ENCODE data around the gene ESAM. TPM values are rescaled to one million over a fixed set of nuclear protein-coding genes. Genes with fewer than 3 reads are reported as not detected.

The ESAM gene
- total RNA-seq, 2 experiments from 2014 or later: 0.60 to 0.65 TPM

GRCh38 chr11:124738713-124739478 is 23.2 kb downstream of the ESAM start:
- CTCF ChIA-PET: interaction anchor here (0.7 to 2.6 kb wide), 8 partner anchors 7 to 98 kb away, joined by 3 to 8 read pairs (median 4); no protein-coding TSS in a partner anchor
- Mint-ChIP-seq H3K27ac (peak overlapping the region; percentile 8), H3K4me3 (peak overlapping the region; percentile 79), H3K36me3 (ENCODE audit: low read depth) (peaks cover 1% of the 10 kb centered on the region), H3K9me3 (no peaks in the 10 kb centered on the region), H3K27me3 (peaks cover 15% of the 10 kb centered on the region), H3K4me1 (ENCODE audit: low read depth) (peaks cover 14% of the 10 kb centered on the region)
- TF ChIP-seq CTCF (IDR thresholded peaks at IDR 0.05): no peak
- POLR2A ChIA-PET: interaction anchor here (1.1 to 1.2 kb wide), 2 partner anchors 12 to 38 kb away, joined by 3 read pairs; no protein-coding TSS in a partner anchor
- no peak for DNase-seq
- no peak for ATAC-seq
- intact Hi-C loops (cut with micrococcal nuclease): no loop called here

- no peak for TF ChIP-seq CTCF (IDR thresholded peaks at IDR 0.05)
- Mint-ChIP-seq H3K9me3 (no peaks in the 10 kb centered on the region), H3K27ac (no peak overlapping the region), H3K4me3 (no peak overlapping the region), H3K4me1 (ENCODE audit: low read depth) (peaks cover 14% of the 10 kb centered on the region), H3K27me3 (peaks cover 14% of the 10 kb centered on the region), H3K36me3 (ENCODE audit: low read depth) (no peaks in the 10 kb centered on the region)
- POLR2A ChIA-PET: interaction anchor here (1.2 kb wide), 1 partner anchor 37 kb away, joined by 3 read pairs; no protein-coding TSS in a partner anchor
- DNase-seq: no peak
- intact Hi-C loops (cut with micrococcal nuclease): no loop called here
- CTCF ChIA-PET: interaction anchor here (0.7 to 2.6 kb wide), 4 partner anchors 9 to 99 kb away, joined by 3 to 8 read pairs (median 5); no protein-coding TSS in a partner anchor
- ATAC-seq: no peak
Observed at GRCh38 chr11:124737638-124738305, 24.3 kb downstream of the ESAM start.

GRCh38 chr11:124736736-124737135 is 25.4 kb downstream of the ESAM start:
- DNase-seq: no peak
- Mint-ChIP-seq H3K9me3 (no peaks in the 10 kb centered on the region), H3K4me3 (no peak overlapping the region), H3K4me1 (ENCODE audit: low read depth) (peaks cover 14% of the 10 kb centered on the region), H3K27me3 (peaks cover 11% of the 10 kb centered on the region), H3K27ac (no peak overlapping the region), H3K36me3 (ENCODE audit: low read depth) (no peaks in the 10 kb centered on the region)
- intact Hi-C loops (cut with micrococcal nuclease): no loop called here
- no peak for ATAC-seq
- POLR2A ChIA-PET: no interaction called here
- no peak for TF ChIP-seq CTCF (IDR thresholded peaks at IDR 0.05)
- CTCF ChIA-PET: interaction anchor here (1.6 to 2.6 kb wide), 2 partner anchors 10 to 68 kb away, joined by 5 to 7 read pairs; no protein-coding TSS in a partner anchor

- ChIA-PET POLR2A (no interaction called here), CTCF (interaction anchor here (0.7 to 1.5 kb wide), 4 partner anchors 8 to 410 kb away, joined by 3 to 4 read pairs (median 3); no protein-coding TSS in a partner anchor)
- no peak for DNase-seq
Observed at GRCh38 chr11:124732230-124732629, 29.9 kb downstream of the ESAM start.

More at GRCh38 chr11:124732230-124732629, 29.9 kb downstream of the ESAM start:
- H3K9me3 Mint-ChIP-seq: no peaks in the 10 kb centered on the region
- H3K27me3 Mint-ChIP-seq: no peaks in the 10 kb centered on the region
- H3K27ac Mint-ChIP-seq: no peak overlapping the region
- TF ChIP-seq CTCF (IDR thresholded peaks at IDR 0.05): no peak
- ATAC-seq: no peak
- no peaks in the 10 kb centered on the region for H3K36me3 Mint-ChIP-seq (ENCODE audit: low read depth)
- intact Hi-C loops (cut with micrococcal nuclease): no loop called here
- H3K4me3 Mint-ChIP-seq: no peak overlapping the region
- H3K4me1 Mint-ChIP-seq (ENCODE audit: low read depth): no peaks in the 10 kb centered on the region
